GM18499 (cell line): ENCODE data around the gene ROBO2.
"Not testable (repeated sequence)": the region's sequence is repeated elsewhere in the genome, so short reads cannot be mapped to it uniquely, and the experiment has no call there.

Experiments used
- ATAC-seq: cut with Tn5 transposase; IDR thresholded peaks from one replicate; pipeline ENCODE4 v1.9.1; 2021; ENCODE audit warnings: moderate number of reproducible peaks; ENCODE audit not compliant: insufficient read depth, unreplicated experiment

ROBO2 gene

GRCh38 chr3:77376511-77376910, 336.6 kb downstream of the ROBO2 start:
- no peak for ATAC-seq

- no peak for ATAC-seq
Measured at GRCh38 chr3:77377717-77378116, 337.8 kb downstream of the ROBO2 start.

- no peak for ATAC-seq
Measured at GRCh38 chr3:77380136-77380535, 340.2 kb downstream of the ROBO2 start.

GRCh38 chr3:77381431-77381830, 341.5 kb downstream of the ROBO2 start:
- ATAC-seq, result no peak

GRCh38 chr3:77392181-77392580, 352.3 kb downstream of the ROBO2 start:
- no peak for ATAC-seq

- no peak for ATAC-seq
Measured at GRCh38 chr3:77394046-77394445, 354.1 kb downstream of the ROBO2 start.

GRCh38 chr3:77404871-77405270, 365.0 kb downstream of the ROBO2 start:
- ATAC-seq, result no peak

GRCh38 chr3:77407441-77407840, 367.5 kb downstream of the ROBO2 start:
- ATAC-seq, result no peak

GRCh38 chr3:77410334-77410733, 370.4 kb downstream of the ROBO2 start:
- ATAC-seq, result not testable (repeated sequence)

GRCh38 chr3:77411334-77411733, 371.4 kb downstream of the ROBO2 start:
- no peak for ATAC-seq

- no peak for ATAC-seq
Measured at GRCh38 chr3:77412021-77412438, 372.1 kb downstream of the ROBO2 start.

GRCh38 chr3:77412584-77412983, 372.7 kb downstream of the ROBO2 start:
- ATAC-seq, result no peak

GRCh38 chr3:77414881-77415280, 375.0 kb downstream of the ROBO2 start:
- no peak for ATAC-seq

- ATAC-seq, result no peak
Measured at GRCh38 chr3:77420336-77420735, 380.4 kb downstream of the ROBO2 start.

GRCh38 chr3:77421916-77422315, 382.0 kb downstream of the ROBO2 start:
- ATAC-seq, result no peak

- ATAC-seq, result no peak
Measured at GRCh38 chr3:77426531-77426930, 386.6 kb downstream of the ROBO2 start.

GRCh38 chr3:77427528-77427927, 387.6 kb downstream of the ROBO2 start:
- no peak for ATAC-seq

- no peak for ATAC-seq
Measured at GRCh38 chr3:77436908-77437307, 397.0 kb downstream of the ROBO2 start.

GRCh38 chr3:77446084-77446483, 406.2 kb downstream of the ROBO2 start:
- no peak for ATAC-seq

- ATAC-seq, result no peak
Measured at GRCh38 chr3:77446761-77447160, 406.9 kb downstream of the ROBO2 start.

- ATAC-seq, result no peak
Measured at GRCh38 chr3:77449459-77450350, 409.8 kb downstream of the ROBO2 start.

GRCh38 chr3:77456431-77456830, 416.5 kb downstream of the ROBO2 start:
- no peak for ATAC-seq
